HPDE6-E6E7 (cell line): ENCODE data around the gene CCDC85C.
A peak's percentile ranks its signal among the peaks of the same experiment; 100 is the strongest.

Experiments used
- DNase-seq: peaks from one replicate; pipeline ENCODE4 v3.0.0; 2011; ENCODE audit warnings: missing footprints; ENCODE audit errors: extremely low spot score

The CCDC85C gene

DNA sequence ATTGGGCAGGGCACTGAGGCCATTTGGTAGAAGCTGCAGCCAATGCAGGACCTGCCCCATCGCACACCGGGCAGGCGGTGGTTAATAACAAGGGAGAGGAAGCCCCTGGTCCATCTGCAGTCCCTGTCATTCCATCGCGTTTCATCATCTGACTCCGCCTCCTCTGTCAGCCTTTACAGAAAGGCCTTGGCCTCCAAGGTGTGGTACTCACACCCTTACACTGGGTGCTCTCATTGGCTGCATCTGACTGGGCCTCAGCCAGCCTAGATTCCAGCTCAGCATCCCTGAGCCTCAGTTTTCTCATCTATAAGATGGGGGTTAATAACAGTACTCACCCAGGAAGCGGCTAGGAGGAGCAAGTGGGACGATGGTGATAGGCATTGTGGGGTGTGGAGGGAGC is 26.2 kb upstream of the CCDC85C start:
- no peak for DNase-seq

GRCh38 chr14:99628887-99629618 is 25.0 kb upstream of the CCDC85C start:
- DNase-seq = no peak

DNA sequence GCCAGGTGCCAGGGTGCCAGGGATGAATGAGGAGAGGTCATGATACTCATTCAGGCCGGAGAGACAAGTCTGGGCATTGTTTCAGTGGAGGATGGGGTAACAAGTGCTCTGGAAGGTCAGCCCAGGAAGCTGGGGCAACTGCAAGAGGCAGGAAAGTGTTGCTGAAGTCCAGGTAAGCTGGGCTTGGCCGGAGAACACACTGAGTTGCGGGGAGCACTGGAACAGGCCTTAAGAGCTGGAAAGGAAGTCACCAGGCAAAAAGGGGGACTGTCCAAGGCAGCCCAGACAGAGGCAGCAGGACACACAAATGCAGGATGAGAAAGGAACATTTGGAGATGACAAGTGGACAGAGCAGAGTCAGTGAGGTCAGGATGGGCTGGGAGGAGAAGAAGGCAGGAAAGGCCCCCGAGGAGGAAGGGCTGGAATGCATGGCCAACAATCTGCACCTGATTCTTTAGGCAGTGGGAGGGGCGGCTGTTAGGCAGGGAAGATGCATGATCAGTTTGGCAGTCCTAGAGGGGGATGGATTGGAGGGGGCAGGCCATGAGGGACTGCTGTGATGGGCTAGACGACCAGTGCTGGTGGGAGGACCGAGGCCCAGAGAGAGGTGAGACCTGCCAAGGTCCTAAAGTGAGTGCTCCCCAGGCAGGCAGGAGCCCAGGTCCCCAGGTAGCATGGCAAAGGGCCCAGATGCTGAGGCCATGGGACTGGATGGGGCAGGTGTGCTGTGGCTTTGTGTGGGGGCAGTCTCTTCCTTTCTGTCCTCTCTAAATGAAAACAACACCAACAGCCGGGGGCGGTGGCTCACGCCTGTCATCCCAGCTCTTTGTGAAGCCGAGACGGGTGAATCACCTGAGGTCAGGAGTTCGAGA is 23.7 kb upstream of the CCDC85C start:
- DNase-seq = no peak

DNA sequence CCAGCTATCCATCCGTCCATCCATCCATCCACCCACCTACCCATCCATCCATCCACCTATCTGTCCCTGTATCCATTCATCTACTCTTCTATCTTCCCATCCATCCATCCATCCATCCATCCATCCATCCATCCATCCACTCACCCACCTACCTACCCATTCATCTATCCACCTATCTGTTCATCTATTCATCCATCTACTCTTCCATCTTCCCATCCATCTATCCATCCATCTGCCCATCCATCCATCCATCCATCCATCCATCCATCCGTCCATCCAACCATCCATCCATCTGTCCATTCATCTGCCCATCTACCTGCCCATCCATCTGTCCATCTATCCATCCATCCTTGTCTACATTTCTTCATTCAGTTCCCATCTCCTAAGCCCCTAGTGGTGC is 23.1 kb upstream of the CCDC85C start:
- no peak for DNase-seq

GRCh38 chr14:99626041-99626648 is 22.1 kb upstream of the CCDC85C start:
- DNase-seq = no peak

DNA sequence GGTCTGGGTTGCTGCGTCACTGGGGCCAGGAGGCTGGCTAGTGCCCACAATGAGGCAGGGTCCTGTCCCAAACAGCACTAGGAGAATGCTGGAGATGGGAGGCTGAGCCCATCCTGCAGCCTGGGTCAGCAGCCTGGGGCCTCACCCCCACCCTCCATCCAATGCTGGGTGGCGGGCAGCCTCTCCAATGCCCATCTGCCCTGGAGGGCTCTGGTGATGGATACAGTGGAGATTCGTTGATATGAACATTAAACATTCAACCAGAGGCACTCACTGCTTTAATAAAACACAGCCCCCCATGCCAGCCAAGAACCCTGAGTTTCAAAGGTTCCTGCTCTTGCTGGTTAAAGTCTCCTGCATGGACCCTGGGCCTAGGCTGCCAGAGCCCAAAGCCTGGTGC is 21.5 kb upstream of the CCDC85C start:
- no peak for DNase-seq

GRCh38 chr14:99624971-99625370 is 21.0 kb upstream of the CCDC85C start:
- no peak for DNase-seq

DNA sequence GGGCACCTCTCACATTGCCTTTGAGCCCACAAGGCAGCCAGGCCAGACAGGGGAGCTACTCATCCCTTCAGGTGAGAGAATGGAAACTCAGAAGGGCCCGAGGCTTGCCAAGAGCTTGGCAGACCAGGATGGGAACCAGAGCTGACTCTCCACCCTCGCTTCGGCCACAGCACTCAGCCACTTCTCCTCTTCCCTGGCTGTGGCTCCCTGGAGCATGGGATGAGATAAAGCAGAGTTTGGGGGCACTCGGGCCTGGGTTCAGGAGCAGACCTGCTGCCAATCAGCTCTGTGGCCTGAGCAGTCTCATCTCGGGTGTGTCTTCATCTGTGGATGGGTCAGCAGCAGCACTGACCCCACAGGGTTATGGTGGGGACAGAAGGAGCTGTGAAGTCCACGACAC is 20.0 kb upstream of the CCDC85C start:
- no peak for DNase-seq

DNA sequence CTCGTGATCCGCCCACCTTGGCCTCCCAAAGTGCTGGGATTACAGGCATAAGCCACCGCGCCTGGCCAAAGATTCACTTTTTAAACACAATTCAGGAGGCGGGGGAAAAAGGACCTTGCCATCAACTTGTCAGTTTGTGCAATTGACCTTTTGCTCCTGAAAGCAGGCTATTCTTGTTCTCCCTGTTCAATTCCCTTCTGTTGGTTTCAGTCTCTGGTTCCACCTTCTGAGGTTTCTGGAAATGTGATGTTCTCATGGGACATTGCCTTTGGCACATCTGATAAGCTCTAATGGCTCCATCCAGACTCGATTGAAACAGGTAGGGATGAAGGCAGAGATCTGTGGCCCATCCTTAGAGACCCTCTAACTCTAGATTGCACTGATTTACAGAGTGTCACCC is 17.9 kb upstream of the CCDC85C start:
- DNase-seq = no peak

- no peak for DNase-seq
These were observed 16.1 kb upstream of the CCDC85C start for GRCh38 chr14:99619835-99620834.

GRCh38 chr14:99616832-99617800 is 13.1 kb upstream of the CCDC85C start:
- no peak for DNase-seq

DNA sequence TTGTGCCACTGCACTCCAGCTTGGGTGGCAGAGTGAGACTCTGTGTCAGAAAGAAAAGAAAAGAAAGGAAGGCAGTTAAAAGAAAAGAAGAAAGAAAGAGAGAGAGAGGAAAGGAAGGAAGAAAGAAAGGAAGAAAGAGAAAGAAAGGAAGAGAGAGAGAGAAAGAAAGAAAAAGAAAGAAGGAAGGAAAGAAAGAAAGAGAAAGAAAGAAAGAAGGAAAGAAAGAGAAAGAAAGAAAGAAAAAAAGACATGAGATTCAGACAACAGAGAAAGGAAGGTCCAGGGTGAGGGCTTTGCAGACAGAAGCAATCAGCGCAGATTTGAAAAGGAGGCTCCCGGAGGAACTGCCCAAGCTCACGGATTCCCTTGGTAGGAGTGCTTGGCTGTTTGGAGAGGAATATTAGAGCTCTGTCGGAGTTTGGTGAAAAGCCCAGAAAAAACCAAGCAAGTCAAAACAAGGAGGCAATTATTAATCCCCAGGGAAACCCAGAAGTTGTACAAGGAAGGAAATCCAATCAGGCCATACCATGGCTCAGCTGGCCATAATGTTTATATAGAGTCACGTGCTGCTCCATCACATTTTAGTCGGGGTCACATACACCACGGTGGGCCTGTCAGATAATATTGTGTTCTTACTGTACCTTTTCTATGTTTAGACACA is 11.6 kb upstream of the CCDC85C start:
- no peak for DNase-seq

- DNase-seq = peak; percentile 89
These were observed 8.8 kb upstream of the CCDC85C start for GRCh38 chr14:99612738-99613330.

- no peak for DNase-seq
These were observed 8.2 kb upstream of the CCDC85C start for GRCh38 chr14:99612071-99612737.

- DNase-seq = no peak
These were observed 7.6 kb upstream of the CCDC85C start for GRCh38 chr14:99611646-99612045.

GRCh38 chr14:99609245-99610170 is 5.5 kb upstream of the CCDC85C start:
- DNase-seq = no peak

- DNase-seq = no peak
These were observed 4.6 kb upstream of the CCDC85C start for GRCh38 chr14:99608591-99608990.

DNA sequence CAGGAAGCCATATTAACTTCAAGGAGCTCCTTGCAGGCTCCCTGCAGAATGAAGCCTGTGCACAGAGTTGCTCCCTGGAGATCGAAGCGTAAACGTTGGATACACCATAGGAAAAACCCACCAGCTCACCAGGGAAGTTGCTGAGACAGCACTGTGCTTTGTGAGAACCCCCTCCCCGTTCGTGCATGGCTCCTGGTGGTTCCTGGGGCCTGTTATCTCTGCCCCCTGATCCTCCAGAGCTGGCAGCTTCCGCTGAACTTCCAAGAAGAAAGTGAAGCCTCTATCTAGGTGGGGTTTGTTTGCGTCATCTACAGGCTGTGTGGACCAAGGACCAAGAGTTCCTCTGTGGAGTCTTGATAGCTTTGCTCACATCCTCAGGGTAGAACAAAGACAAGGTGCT is 2.4 kb upstream of the CCDC85C start:
- no peak for DNase-seq
